Measurements from ENCODE around the gene APBA2. TPM values are rescaled to one million over a fixed set of nuclear protein-coding genes. Genes with fewer than 3 reads are reported as not detected.

APBA2 gene
- total RNA-seq, 1 experiment from 2014 or later, result 11.2 TPM

DNA sequence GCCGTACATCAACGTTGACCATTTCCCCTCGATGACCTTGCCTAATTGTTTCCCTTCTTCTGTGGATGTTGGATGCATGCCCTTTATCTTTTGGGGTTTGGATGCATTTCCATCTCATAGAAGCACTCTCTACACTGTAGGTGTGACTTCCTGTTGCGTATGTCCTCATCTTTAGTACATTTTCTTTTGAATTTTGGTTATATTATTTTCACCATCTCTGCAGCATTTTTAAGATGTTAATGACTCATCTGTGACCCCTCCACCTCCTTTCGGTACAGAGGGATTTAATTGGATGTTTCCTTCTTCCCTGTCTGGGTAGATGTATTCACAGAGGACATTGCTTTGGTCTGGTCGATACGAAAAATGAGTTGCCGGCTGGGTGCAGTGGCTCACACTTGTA, 172.1 kb downstream of the APBA2 start:
- H3K27ac Mint-ChIP-seq, result no peak overlapping the region
- H3K27me3 Mint-ChIP-seq (ENCODE audit: low read depth), result no peaks in the 10 kb centered on the region; the same call in 1 of the 2 replicates
- H3K36me3 Mint-ChIP-seq, result peaks cover 11% of the 10 kb centered on the region
- no peak for DNase-seq (ENCODE audit: low spot score)
- H3K4me3 Mint-ChIP-seq, result no peak overlapping the region
- peaks cover 41% of the 10 kb centered on the region for H3K4me1 Mint-ChIP-seq
- CTCF ChIA-PET, result interaction anchor here (1.2 kb wide), 2 partner anchors 33 to 44 kb away, joined by 8 to 11 read pairs; no protein-coding TSS in a partner anchor
- H3K9me3 Mint-ChIP-seq, result peaks cover 20% of the 10 kb centered on the region
- POLR2A ChIA-PET, result interaction anchor here (0.6 kb wide), 1 partner anchor 1201 kb away, joined by 5 read pairs; no protein-coding TSS in a partner anchor
- ATAC-seq, result no peak
- TF ChIP-seq ELF4 (CRISPR knock-in tag; IDR thresholded peaks at IDR 0.05; ENCODE audit: low read depth), result no peak
- TF ChIP-seq, protein P1, sequence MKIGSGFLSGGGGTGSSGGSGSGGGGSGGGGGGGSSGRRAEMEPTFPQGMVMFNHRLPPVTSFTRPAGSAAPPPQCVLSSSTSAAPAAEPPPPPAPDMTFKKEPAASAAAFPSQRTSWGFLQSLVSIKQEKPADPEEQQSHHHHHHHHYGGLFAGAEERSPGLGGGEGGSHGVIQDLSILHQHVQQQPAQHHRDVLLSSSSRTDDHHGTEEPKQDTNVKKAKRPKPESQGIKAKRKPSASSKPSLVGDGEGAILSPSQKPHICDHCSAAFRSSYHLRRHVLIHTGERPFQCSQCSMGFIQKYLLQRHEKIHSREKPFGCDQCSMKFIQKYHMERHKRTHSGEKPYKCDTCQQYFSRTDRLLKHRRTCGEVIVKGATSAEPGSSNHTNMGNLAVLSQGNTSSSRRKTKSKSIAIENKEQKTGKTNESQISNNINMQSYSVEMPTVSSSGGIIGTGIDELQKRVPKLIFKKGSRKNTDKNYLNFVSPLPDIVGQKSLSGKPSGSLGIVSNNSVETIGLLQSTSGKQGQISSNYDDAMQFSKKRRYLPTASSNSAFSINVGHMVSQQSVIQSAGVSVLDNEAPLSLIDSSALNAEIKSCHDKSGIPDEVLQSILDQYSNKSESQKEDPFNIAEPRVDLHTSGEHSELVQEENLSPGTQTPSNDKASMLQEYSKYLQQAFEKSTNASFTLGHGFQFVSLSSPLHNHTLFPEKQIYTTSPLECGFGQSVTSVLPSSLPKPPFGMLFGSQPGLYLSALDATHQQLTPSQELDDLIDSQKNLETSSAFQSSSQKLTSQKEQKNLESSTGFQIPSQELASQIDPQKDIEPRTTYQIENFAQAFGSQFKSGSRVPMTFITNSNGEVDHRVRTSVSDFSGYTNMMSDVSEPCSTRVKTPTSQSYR (CRISPR knock-in tag; IDR thresholded peaks at IDR 0.05), result no peak

DNA sequence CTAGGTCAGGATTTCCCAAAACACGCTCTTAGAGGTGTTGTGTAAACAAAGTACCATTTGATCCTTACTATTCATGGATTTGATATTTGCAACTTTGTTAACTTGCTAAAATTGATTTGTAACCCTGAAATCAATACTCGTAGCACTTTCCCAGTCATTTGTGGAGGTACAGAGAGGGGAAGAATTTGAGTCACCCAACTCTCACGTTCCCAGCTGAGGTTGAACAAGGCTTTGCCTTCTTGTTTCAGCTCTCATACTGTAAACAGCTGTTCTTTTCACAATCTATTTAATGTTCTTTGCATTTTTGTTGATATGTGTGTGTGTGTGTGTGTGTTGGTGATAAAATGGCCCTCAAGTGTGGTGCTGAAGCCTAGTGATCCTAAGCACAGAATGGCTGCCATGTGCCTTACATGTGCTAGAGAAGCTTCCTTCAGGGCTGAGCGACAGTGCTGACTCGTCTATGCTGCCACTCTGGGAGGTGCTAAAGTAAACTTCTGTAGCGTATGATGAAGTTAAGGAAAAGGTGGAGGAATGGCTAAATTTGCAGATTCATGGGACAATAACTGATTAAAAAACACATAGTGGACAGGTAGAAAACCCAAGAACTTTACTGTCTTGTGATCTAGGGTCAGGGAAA, 173.2 kb downstream of the APBA2 start:
- H3K36me3 Mint-ChIP-seq, result peaks cover 11% of the 10 kb centered on the region
- no peaks in the 10 kb centered on the region; the same call in 1 of the 2 replicates for H3K27me3 Mint-ChIP-seq (ENCODE audit: low read depth)
- H3K4me3 Mint-ChIP-seq, result no peak overlapping the region
- TF ChIP-seq JUN (CRISPR knock-in tag; IDR thresholded peaks at IDR 0.05) (no peak), GABPB1 (CRISPR knock-in tag; IDR thresholded peaks at IDR 0.05) (no peak), ZNF232 (CRISPR knock-in tag; IDR thresholded peaks at IDR 0.05) (no peak), ATF1 (CRISPR knock-in tag; IDR thresholded peaks at IDR 0.05) (no peak), SOX15 (CRISPR knock-in tag; IDR thresholded peaks at IDR 0.05) (no peak), FOXJ3 (CRISPR knock-in tag; IDR thresholded peaks at IDR 0.05; ENCODE audit: borderline replicate concordance) (no peak), RELA (CRISPR knock-in tag; IDR thresholded peaks at IDR 0.05; ENCODE audit: borderline replicate concordance) (no peak), FOXK1 (CRISPR knock-in tag; IDR thresholded peaks at IDR 0.05) (no peak), FOXP1 (CRISPR knock-in tag; IDR thresholded peaks at IDR 0.05; ENCODE audit: borderline replicate concordance) (no peak), TCF7 (CRISPR knock-in tag; IDR thresholded peaks at IDR 0.05; ENCODE audit: low read depth) (no peak), NFATC4 (CRISPR knock-in tag; IDR thresholded peaks at IDR 0.05) (no peak), RORB (CRISPR knock-in tag; IDR thresholded peaks at IDR 0.05) (no peak)
- TF ChIP-seq, protein P2, sequence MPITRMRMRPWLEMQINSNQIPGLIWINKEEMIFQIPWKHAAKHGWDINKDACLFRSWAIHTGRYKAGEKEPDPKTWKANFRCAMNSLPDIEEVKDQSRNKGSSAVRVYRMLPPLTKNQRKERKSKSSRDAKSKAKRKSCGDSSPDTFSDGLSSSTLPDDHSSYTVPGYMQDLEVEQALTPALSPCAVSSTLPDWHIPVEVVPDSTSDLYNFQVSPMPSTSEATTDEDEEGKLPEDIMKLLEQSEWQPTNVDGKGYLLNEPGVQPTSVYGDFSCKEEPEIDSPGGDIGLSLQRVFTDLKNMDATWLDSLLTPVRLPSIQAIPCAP (CRISPR knock-in tag; IDR thresholded peaks at IDR 0.05), result no peak
- TF ChIP-seq, protein P3, sequence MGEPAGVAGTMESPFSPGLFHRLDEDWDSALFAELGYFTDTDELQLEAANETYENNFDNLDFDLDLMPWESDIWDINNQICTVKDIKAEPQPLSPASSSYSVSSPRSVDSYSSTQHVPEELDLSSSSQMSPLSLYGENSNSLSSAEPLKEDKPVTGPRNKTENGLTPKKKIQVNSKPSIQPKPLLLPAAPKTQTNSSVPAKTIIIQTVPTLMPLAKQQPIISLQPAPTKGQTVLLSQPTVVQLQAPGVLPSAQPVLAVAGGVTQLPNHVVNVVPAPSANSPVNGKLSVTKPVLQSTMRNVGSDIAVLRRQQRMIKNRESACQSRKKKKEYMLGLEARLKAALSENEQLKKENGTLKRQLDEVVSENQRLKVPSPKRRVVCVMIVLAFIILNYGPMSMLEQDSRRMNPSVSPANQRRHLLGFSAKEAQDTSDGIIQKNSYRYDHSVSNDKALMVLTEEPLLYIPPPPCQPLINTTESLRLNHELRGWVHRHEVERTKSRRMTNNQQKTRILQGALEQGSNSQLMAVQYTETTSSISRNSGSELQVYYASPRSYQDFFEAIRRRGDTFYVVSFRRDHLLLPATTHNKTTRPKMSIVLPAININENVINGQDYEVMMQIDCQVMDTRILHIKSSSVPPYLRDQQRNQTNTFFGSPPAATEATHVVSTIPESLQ (CRISPR knock-in tag; IDR thresholded peaks at IDR 0.05), result no peak
- TF ChIP-seq, protein P4, sequence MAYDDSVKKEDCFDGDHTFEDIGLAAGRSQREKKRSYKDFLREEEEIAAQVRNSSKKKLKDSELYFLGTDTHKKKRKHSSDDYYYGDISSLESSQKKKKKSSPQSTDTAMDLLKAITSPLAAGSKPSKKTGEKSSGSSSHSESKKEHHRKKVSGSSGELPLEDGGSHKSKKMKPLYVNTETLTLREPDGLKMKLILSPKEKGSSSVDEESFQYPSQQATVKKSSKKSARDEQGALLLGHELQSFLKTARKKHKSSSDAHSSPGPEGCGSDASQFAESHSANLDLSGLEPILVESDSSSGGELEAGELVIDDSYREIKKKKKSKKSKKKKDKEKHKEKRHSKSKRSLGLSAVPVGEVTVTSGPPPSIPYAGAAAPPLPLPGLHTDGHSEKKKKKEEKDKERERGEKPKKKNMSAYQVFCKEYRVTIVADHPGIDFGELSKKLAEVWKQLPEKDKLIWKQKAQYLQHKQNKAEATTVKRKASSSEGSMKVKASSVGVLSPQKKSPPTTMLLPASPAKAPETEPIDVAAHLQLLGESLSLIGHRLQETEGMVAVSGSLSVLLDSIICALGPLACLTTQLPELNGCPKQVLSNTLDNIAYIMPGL (CRISPR knock-in tag; IDR thresholded peaks at IDR 0.05), result no peak
- TF ChIP-seq, protein P5, sequence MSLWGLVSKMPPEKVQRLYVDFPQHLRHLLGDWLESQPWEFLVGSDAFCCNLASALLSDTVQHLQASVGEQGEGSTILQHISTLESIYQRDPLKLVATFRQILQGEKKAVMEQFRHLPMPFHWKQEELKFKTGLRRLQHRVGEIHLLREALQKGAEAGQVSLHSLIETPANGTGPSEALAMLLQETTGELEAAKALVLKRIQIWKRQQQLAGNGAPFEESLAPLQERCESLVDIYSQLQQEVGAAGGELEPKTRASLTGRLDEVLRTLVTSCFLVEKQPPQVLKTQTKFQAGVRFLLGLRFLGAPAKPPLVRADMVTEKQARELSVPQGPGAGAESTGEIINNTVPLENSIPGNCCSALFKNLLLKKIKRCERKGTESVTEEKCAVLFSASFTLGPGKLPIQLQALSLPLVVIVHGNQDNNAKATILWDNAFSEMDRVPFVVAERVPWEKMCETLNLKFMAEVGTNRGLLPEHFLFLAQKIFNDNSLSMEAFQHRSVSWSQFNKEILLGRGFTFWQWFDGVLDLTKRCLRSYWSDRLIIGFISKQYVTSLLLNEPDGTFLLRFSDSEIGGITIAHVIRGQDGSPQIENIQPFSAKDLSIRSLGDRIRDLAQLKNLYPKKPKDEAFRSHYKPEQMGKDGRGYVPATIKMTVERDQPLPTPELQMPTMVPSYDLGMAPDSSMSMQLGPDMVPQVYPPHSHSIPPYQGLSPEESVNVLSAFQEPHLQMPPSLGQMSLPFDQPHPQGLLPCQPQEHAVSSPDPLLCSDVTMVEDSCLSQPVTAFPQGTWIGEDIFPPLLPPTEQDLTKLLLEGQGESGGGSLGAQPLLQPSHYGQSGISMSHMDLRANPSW (CRISPR knock-in tag; conservative IDR thresholded peaks at IDR 0.05; ENCODE audit: low read depth), result no peak
- TF ChIP-seq, protein P6, sequence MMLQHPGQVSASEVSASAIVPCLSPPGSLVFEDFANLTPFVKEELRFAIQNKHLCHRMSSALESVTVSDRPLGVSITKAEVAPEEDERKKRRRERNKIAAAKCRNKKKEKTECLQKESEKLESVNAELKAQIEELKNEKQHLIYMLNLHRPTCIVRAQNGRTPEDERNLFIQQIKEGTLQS (CRISPR knock-in tag; conservative IDR thresholded peaks at IDR 0.05), result no peak
- TF ChIP-seq, protein P7, sequence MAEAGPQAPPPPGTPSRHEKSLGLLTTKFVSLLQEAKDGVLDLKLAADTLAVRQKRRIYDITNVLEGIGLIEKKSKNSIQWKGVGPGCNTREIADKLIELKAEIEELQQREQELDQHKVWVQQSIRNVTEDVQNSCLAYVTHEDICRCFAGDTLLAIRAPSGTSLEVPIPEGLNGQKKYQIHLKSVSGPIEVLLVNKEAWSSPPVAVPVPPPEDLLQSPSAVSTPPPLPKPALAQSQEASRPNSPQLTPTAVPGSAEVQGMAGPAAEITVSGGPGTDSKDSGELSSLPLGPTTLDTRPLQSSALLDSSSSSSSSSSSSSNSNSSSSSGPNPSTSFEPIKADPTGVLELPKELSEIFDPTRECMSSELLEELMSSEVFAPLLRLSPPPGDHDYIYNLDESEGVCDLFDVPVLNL (CRISPR knock-in tag; IDR thresholded peaks at IDR 0.05; ENCODE audit: borderline replicate concordance, low read depth), result no peak
- TF ChIP-seq, protein P8, sequence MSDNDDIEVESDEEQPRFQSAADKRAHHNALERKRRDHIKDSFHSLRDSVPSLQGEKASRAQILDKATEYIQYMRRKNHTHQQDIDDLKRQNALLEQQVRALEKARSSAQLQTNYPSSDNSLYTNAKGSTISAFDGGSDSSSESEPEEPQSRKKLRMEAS (CRISPR knock-in tag; IDR thresholded peaks at IDR 0.05), result no peak
- no peak for DNase-seq (ENCODE audit: low spot score)
- H3K4me1 Mint-ChIP-seq, result peaks cover 42% of the 10 kb centered on the region
- H3K27ac Mint-ChIP-seq, result no peak overlapping the region
- ChIA-PET POLR2A (no interaction called here), CTCF (interaction anchor here (1.8 kb wide), 1 partner anchor 45 kb away, joined by 4 read pairs; no protein-coding TSS in a partner anchor)
- H3K9me3 Mint-ChIP-seq, result peaks cover 12% of the 10 kb centered on the region
- ATAC-seq, result no peak
